Astrocyte (in vitro differentiated cells and primary cell): ENCODE results near the gene ALKBH3.

Experiments
- CTCF ChIP-seq: IDR thresholded peaks from 2 replicates; pipeline ENCODE4 v1.5.1; 2011; ENCODE audit warnings: low read depth, mild to moderate bottlenecking, inconsistent platforms, low read length, moderate library complexity; ENCODE audit not compliant: insufficient read depth
- EZH2 ChIP-seq: IDR thresholded peaks from 2 replicates; pipeline ENCODE4 v1.6.1; 2012; ENCODE audit warnings: mild to moderate bottlenecking, low read length, inconsistent platforms; ENCODE audit not compliant: insufficient read depth

DNA sequence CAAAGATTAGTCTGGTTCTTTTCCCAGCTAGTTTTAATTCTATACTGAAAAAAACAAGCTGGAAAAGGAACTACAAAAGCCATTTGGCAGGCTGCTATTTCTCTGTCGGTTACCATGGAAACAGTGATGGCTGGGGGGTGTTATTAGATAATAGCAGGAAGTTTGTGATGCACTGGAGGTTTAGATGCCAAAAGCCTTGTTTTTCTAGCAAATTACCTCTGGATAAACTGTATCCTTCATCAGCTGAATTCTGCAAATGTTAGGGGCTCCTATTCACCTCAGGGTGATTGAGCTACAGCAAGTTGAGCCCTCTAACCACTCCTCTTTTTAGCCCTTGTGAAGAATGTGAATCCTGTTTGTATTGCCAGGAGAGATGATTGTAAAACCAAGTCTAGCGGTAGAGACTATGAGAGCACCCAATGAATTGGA lies 25.2 kb downstream of the ALKBH3 start:
- no peak for TF ChIP-seq CTCF
- TF ChIP-seq EZH2, result no peak
